ENCODE measurements around the gene SARS1. TPM values are rescaled to one million over a fixed set of nuclear protein-coding genes. Genes with fewer than 3 reads are reported as not detected.

SARS1 gene
- total and polyA plus RNA-seq, 2 experiments from 2014 or later: 158 to 180 TPM

GRCh38 chr1:109269981-109270622 is 56.4 kb downstream of the SARS1 start:
- H3K36me3 ChIP-seq (replicated peaks; ENCODE audit: insufficient read depth, low read depth): no peaks in the 10 kb centered on the region
- no peak overlapping the region for H3K4me2 ChIP-seq
- no peak for TF ChIP-seq CTCF (IDR thresholded peaks at IDR 0.05; ENCODE audit: poor library complexity)
- TF ChIP-seq EZH2 (IDR thresholded peaks at IDR 0.05; ENCODE audit: borderline replicate concordance): no peak
- TF ChIP-seq EZH2phosphoT487 (IDR thresholded peaks at IDR 0.05; ENCODE audit: low read depth, severe bottlenecking, unreplicated experiment): no peak

GRCh38 chr1:109270623-109271317 is 57.1 kb downstream of the SARS1 start:
- 95% methylated on average over 19 of the region's 20 CpGs for WGBS (ENCODE audit: low lambda C conversion rate, missing lambda C conversion rate)
- Histone ChIP-seq H4K20me1 (ENCODE audit: insufficient read depth, poor library complexity, severe bottlenecking) (no peaks in the 10 kb centered on the region), H3K9me2 (replicated peaks; ENCODE audit: insufficient read depth) (no peaks in the 10 kb centered on the region), H3K36me3 (replicated peaks; ENCODE audit: insufficient read depth, low read depth) (no peaks in the 10 kb centered on the region), H3K9me3 (ENCODE audit: low read depth) (no peaks in the 10 kb centered on the region), H3K4me2 (no peak overlapping the region), H2AFZ (no peak overlapping the region), H3K4me1 (ENCODE audit: insufficient read depth) (peaks cover 31% of the 10 kb centered on the region), H3K4me3 (no peak overlapping the region), H3K79me2 (no peaks in the 10 kb centered on the region), H3K27me3 (no peaks in the 10 kb centered on the region), H3K27ac (no peak overlapping the region)
- no peak for DNase-seq (ENCODE audit: low spot score)
- no peak for TF ChIP-seq CTCF (IDR thresholded peaks at IDR 0.05; ENCODE audit: poor library complexity)
- no peak for TF ChIP-seq EZH2phosphoT487 (IDR thresholded peaks at IDR 0.05; ENCODE audit: low read depth, severe bottlenecking, unreplicated experiment)
- no peak for TF ChIP-seq EZH2 (IDR thresholded peaks at IDR 0.05; ENCODE audit: borderline replicate concordance)

More at GRCh38 chr1:109269981-109270622, 56.4 kb downstream of the SARS1 start:
- H3K9me2 ChIP-seq (replicated peaks; ENCODE audit: insufficient read depth): no peaks in the 10 kb centered on the region
- H3K9me3 ChIP-seq (ENCODE audit: low read depth): no peaks in the 10 kb centered on the region
- H3K4me3 ChIP-seq: no peak overlapping the region
- peaks cover 24% of the 10 kb centered on the region for H3K4me1 ChIP-seq (ENCODE audit: insufficient read depth)
- H3K79me2 ChIP-seq: no peaks in the 10 kb centered on the region
- H2AFZ ChIP-seq: no peak overlapping the region
- H4K20me1 ChIP-seq (ENCODE audit: insufficient read depth, poor library complexity, severe bottlenecking): no peaks in the 10 kb centered on the region
- WGBS (ENCODE audit: low lambda C conversion rate, missing lambda C conversion rate): 94% methylated on average over 17 of the region's 17 CpGs
- H3K27me3 ChIP-seq: no peaks in the 10 kb centered on the region
- H3K27ac ChIP-seq: no peak overlapping the region
- DNase-seq (ENCODE audit: low spot score): no peak

GRCh38 chr1:109271458-109271857 is 57.7 kb downstream of the SARS1 start:
- Histone ChIP-seq H3K79me2 (no peaks in the 10 kb centered on the region), H3K4me3 (no peak overlapping the region), H3K9me3 (ENCODE audit: low read depth) (no peaks in the 10 kb centered on the region), H4K20me1 (ENCODE audit: insufficient read depth, poor library complexity, severe bottlenecking) (no peaks in the 10 kb centered on the region), H3K36me3 (replicated peaks; ENCODE audit: insufficient read depth, low read depth) (no peaks in the 10 kb centered on the region), H3K9me2 (replicated peaks; ENCODE audit: insufficient read depth) (no peaks in the 10 kb centered on the region), H2AFZ (no peak overlapping the region), H3K27me3 (no peaks in the 10 kb centered on the region), H3K27ac (no peak overlapping the region), H3K4me2 (no peak overlapping the region), H3K4me1 (ENCODE audit: insufficient read depth) (peaks cover 34% of the 10 kb centered on the region)
- 92% methylated on average over 6 of the region's 6 CpGs for WGBS (ENCODE audit: low lambda C conversion rate, missing lambda C conversion rate)
- TF ChIP-seq EZH2 (IDR thresholded peaks at IDR 0.05; ENCODE audit: borderline replicate concordance) (no peak), CTCF (IDR thresholded peaks at IDR 0.05; ENCODE audit: poor library complexity) (no peak), EZH2phosphoT487 (IDR thresholded peaks at IDR 0.05; ENCODE audit: low read depth, severe bottlenecking, unreplicated experiment) (no peak)
- DNase-seq (ENCODE audit: low spot score): no peak

Data from hepatocyte (in vitro differentiated cells).